KBM-7 (cell line): ENCODE measurements around the gene XPOT.

Experiments used
- DNase-seq: peaks from one replicate; pipeline ENCODE4 v3.0.0-alpha.2; 2015
- in situ Hi-C: fragments of 300-500 bp; cut with MboI; formaldehyde crosslinking; loops from 2 replicates; pipeline ENCODE4 v1.14.3; 2020; ENCODE audit warnings: low sequenced_read_pairs, low pct_unique_long_range_greater_than_20kb, mixed read lengths

XPOT gene

DNA sequence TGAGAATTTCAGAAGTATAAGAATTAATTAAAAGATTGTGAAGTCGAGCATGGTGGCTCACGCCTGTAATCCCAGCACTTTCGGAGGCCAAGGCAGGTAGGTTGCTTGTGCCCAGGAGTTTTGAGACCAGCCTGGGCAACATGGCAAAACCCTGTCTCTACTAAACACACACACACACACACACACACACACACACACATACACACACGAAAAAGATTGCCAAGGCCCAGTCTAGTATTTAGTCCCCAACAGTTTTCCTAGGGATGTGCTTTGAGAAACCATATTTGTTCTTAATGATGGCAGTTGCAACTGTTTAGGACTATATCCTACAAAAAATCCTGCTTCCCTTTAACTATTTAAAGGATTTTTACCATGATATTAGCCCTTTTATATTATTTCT lies 53.7 kb downstream of the XPOT start:
- in situ Hi-C loops: no loop called here
- DNase-seq: no peak

GRCh38 chr12:64459394-64459891 lies 55.3 kb downstream of the XPOT start:
- in situ Hi-C loops: no loop called here
- no peak for DNase-seq

GRCh38 chr12:64461634-64462414 lies 57.6 kb downstream of the XPOT start:
- in situ Hi-C loops: no loop called here
- no peak for DNase-seq

GRCh38 chr12:64466178-64466577 lies 62.0 kb downstream of the XPOT start:
- no peak for DNase-seq
- in situ Hi-C loops: no loop called here

GRCh38 chr12:64468966-64469365 lies 64.8 kb downstream of the XPOT start:
- no peak for DNase-seq
- in situ Hi-C loops: no loop called here

GRCh38 chr12:64469455-64470142 lies 65.4 kb downstream of the XPOT start:
- in situ Hi-C loops: no loop called here

GRCh38 chr12:64470495-64470894 lies 66.3 kb downstream of the XPOT start:
- no peak for DNase-seq
- in situ Hi-C loops: no loop called here

More at GRCh38 chr12:64469455-64470142, 65.4 kb downstream of the XPOT start:
- no peak for DNase-seq

GRCh38 chr12:64473176-64473575 lies 69.0 kb downstream of the XPOT start:
- DNase-seq: no peak
- in situ Hi-C loops: no loop called here

DNA sequence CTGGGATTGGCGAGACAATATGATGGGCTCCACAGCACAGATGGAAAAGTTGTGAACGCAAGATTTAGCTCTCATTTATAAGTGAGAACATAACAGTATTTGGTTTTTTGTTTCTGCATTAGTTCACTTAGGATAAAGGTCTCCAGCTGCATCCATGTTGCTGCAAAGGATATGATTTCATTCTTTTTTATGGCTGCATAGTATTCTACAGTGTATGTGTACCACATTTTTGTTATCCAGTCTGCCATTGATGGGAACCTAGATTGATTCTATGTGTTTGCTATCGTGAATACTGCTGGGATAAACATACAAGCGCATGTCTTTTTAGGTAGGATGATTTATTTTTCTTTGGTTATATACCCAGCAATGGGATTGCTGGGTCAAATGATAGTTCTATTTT lies 71.3 kb downstream of the XPOT start:
- no peak for DNase-seq
- in situ Hi-C loops: no loop called here

DNA sequence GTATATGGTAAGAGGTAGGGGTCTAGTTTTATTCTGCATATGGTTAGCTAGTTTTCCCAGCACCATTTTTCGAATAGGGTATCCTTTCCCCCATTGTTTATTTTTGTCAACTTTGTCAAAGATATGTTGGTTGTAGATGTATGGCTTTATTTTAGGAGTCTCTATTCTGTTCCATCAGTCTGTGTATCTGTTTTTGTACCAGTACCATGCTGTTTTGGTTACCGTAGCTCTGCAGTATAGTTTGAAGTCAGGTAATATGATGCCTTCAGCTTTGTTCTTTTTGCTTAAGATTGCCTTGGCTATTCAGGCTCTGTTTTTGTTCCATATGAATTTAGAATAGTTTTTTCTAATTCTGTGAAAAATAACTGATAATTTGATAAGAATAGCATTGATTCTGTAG lies 72.7 kb downstream of the XPOT start:
- DNase-seq: no peak
- in situ Hi-C loops: no loop called here

DNA sequence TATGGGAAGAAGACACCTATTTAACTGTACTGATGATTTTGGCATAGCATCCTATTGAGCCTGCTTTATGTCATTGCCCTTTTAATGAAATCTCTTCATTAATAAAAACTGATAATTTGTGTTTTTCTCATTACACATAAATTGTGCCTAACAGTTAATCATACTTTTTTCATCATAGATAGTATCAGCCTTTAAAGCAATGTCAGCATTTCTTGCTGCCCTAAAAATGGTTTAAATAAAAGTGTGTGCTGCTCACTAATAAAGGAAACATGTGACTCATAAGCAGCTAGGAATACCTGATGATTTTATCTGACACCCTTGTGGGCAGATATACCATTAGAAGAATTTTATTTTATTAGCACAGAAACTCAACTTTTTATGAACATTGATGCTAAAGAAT lies 74.5 kb downstream of the XPOT start:
- no peak for DNase-seq
- in situ Hi-C loops: no loop called here

- in situ Hi-C loops: no loop called here
These were observed 76.0 kb downstream of the XPOT start for GRCh38 chr12:64480148-64480547.

DNA sequence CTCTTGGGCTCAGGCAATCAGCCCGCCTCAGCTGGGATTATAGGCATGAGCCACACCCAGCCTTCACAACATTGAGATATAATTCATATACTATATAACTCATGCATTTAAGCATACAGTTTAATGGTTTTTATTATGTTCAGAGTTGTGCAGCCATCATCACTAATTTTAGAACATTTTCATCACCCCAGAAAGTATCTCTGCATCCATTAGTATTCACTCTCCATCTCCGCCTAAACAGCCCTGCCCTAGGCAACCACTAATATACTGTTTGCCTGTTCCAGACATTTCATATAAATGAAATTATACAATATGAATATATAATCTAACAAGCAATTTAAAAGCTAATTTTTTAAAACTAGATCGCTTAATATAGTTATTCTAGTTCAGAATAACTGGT lies 82.5 kb downstream of the XPOT start:
- no peak for DNase-seq
- in situ Hi-C loops: no loop called here

More at GRCh38 chr12:64480148-64480547, 76.0 kb downstream of the XPOT start:
- no peak for DNase-seq

DNA sequence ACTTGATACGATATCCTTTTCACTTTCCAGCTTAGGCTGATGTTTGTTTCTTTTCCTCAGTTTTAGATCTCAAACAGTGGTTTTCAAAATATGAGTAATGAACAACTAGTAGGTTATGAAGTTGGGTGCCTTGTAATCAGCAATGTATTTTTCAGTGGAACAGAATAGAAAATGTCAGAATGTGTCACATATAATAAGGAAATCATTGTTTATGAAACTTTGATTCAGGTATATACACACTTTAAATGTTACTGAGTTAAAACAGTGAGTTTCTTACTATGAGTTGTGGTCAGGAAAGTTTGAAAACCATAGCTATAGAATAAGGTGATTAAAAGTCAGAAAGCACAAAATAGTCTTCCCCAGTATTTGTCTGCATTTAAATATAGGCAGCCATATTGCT lies 87.5 kb downstream of the XPOT start:
- in situ Hi-C loops: no loop called here
- no peak for DNase-seq

- no peak for DNase-seq
- in situ Hi-C loops: no loop called here
These were observed 89.3 kb downstream of the XPOT start for GRCh38 chr12:64493513-64493912.

DNA sequence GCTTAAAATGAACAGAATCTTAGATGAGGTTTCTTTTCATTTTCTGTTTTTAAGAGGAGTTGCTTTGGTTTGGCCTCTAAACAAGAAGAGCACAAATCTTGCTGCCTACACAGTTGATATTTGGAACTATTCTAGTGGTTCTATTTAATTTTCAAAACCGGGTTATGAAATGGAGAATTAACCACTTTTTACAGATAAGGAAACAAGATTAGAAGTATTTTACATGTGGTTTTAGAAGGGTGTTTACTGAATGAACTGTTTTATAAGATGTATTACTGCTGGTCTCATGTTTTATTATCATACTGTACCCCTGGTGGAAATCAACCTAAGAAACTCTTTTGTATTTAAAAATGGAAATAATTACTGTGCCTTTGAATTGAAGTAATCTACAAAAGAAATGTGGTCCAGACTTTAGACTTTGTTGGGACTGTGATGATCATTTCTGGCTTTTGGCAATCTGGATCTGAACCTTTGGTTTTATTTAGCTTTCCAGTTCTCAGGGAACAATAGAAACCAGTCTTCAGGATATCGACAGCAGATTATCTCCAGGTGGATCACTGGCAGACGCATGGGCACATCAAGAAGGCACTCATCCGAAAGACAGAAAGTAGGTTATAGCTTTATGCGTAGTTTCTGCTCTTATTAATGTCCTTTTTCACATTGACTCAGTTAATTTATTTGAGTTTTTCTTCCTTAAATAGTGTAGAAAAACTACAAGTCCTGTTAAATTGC lies 91.0 kb downstream of the XPOT start:
- DNase-seq: no peak
- in situ Hi-C loops: no loop called here

DNA sequence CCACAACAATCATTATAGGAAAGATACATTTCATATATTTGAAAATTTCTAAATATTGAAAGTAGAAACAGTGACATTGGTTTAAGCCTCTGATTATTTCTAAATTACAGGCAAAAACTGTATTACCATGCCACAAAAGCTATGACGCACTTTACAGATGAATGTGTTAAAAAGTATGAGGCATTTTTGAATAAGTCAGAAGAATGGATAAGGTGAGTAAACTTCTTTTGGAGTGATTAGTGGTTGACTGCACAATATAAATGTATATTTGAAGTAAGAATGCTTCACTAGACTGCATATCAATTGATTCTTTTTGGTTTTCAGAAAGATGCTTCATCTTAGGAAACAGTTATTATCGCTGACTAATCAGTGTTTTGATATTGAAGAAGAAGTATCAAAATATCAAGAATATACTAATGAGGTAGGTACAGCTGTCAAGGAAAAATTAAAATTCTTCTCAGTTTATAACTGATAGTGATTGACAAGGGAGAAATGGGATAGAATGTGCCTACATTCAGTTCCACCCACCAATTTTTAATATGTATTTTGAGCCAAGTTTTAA lies 92.7 kb downstream of the XPOT start:
- in situ Hi-C loops: no loop called here
- no peak for DNase-seq

GRCh38 chr12:64497484-64497883 lies 93.3 kb downstream of the XPOT start:
- in situ Hi-C loops: no loop called here
- no peak for DNase-seq

DNA sequence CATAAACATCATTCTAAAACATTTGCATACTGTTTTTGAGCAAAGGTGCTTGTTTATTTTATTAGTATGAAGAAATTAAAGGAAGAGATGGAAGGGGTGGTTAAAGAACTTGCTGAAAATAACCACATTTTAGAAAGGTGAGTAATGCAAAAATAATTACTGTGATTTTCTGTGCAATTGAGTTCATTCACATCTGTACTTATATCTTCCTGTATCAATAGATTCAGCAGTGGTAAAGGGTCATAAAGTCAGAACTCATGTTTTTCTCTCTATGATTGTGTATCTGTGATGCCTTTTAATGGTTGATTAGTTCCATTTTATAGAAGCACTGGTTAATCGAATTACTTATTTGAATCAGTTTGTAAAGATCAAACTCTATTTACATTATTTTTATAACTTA lies 93.7 kb downstream of the XPOT start:
- DNase-seq: no peak
- in situ Hi-C loops: no loop called here

- in situ Hi-C loops: no loop called here
- no peak for DNase-seq
These were observed 96.2 kb downstream of the XPOT start for GRCh38 chr12:64500394-64500793.
